DOHH2 (cell line): ENCODE data around the gene FOXJ2.
"Not testable (repeated sequence)": the region's sequence is repeated elsewhere in the genome, so short reads cannot be mapped to it uniquely, and the experiment has no call there.

Source experiments
- CTCF ChIP-seq: fragments of 200-600 bp; sonication (generic); IDR thresholded peaks from one replicate; pipeline ENCODE4 v1.5.1; 2014; ENCODE audit warnings: antibody characterized with exemption, mild to moderate bottlenecking, low read depth, low read length; ENCODE audit not compliant: poor library complexity, severe bottlenecking
- EZH2phosphoT487 ChIP-seq: fragments of 200-600 bp; sonication (generic); IDR thresholded peaks from 2 replicates; pipeline ENCODE4 v1.6.1; 2017; ENCODE audit warnings: borderline replicate concordance, mild to moderate bottlenecking, antibody characterized with exemption, low read length, moderate library complexity, mixed read lengths

- TF ChIP-seq CTCF, EZH2phosphoT487: not testable (repeated sequence)
These were observed 56.8 kb downstream of the FOXJ2 start for GRCh38 chr12:8089277-8089676.
